ENCODE measurements around the gene DRG2. TPM values are rescaled to one million over a fixed set of nuclear protein-coding genes. Genes with fewer than 3 reads are reported as not detected.

DRG2 gene
- total and polyA plus RNA-seq, 10 donors = 38.1 to 69.1 (median 49.4) TPM

DNA sequence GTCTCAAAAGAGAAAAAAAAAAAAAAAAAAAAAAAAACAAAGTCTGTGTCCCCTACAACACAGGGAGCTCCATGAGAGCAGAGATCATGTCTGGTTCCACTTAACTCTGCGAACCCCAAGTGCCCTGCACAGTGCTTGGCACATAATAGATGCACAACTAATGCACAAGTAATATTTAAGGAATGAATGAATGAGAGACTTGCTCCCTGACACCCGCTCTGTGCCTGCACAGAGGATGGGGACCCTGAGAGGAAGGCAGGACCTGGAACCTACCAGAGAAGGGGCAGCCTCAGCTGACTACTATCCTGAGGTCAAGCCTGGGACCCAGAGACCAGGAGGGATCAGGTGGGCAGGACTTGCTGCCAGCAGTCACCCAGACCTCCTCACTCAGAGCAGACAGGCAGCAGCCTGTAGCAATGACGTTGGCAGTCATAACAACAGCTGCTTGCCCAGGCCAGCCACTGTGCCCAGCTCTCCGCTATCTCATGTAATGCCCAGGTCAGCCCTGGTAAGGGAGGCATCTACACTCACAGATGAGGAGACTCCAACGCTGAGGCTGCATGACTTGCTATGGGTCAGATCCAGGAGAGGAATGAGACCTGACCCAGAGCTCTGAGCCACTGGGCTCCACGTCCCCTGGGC, 23.7 kb downstream of the DRG2 start:
- intact Hi-C loops (cut with DNase I; ENCODE audit: low total_unique reads) = no loop called here
- WGBS, 5 donors = 81 to 85% (median 83%) methylated on average over 3 to 6 of the region's 6 CpGs
- Histone ChIP-seq H3K9me3 (no peaks in the 10 kb centered on the region), H3K27ac (no peak overlapping the region), H3K27me3 (replicated peaks in 1 of 7) (no peaks in the 10 kb centered on the region), H3K4me1 (no peaks in the 10 kb centered on the region), H3K36me3 (peaks cover 0 to 17% (median 10%) of the 10 kb centered on the region in 6 donors), H3K4me3 (no peak overlapping the region)
- TF ChIP-seq POLR2AphosphoS5 (IDR thresholded peaks at IDR 0.05) (peak in 1 of 3 donors; percentile 19), POLR2A (IDR thresholded peaks at IDR 0.05) (no peak)
- TF ChIP-seq, protein P1, sequence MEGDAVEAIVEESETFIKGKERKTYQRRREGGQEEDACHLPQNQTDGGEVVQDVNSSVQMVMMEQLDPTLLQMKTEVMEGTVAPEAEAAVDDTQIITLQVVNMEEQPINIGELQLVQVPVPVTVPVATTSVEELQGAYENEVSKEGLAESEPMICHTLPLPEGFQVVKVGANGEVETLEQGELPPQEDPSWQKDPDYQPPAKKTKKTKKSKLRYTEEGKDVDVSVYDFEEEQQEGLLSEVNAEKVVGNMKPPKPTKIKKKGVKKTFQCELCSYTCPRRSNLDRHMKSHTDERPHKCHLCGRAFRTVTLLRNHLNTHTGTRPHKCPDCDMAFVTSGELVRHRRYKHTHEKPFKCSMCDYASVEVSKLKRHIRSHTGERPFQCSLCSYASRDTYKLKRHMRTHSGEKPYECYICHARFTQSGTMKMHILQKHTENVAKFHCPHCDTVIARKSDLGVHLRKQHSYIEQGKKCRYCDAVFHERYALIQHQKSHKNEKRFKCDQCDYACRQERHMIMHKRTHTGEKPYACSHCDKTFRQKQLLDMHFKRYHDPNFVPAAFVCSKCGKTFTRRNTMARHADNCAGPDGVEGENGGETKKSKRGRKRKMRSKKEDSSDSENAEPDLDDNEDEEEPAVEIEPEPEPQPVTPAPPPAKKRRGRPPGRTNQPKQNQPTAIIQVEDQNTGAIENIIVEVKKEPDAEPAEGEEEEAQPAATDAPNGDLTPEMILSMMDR (IDR thresholded peaks at IDR 0.05 in 8 of 11, conservative IDR thresholded peaks at IDR 0.05 in 3 of 11) = no peak
- no peak for DNase-seq

DNA sequence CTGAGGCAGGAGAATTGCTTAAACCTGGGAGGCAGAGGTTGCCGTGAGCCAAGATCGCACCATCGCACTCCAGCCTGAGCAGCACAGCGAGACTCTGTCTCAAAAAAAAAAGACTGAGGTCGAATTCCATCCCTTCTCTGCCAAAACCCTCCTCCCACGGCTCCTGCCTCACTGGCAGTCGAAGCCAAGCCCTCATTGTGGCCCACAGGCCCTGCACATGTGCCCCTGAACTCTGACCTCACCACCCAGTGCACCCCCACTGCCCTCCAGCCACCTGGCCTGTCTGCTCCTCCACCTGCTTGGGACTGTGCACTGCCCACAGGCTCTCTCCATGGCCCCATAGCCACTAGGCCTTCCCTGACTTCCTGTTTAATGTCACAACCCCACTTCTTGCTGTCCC, 27.8 kb downstream of the DRG2 start:
- 77 to 91% (median 83%) methylated on average over 7 of the region's 7 CpGs for WGBS, 5 donors
- DNase-seq = no peak
- H3K9me3 ChIP-seq = peaks cover 0 to 19% (median 14%) of the 10 kb centered on the region in 8 donors
- no peaks in the 10 kb centered on the region for H3K4me1 ChIP-seq
- intact Hi-C loops (cut with DNase I; ENCODE audit: low total_unique reads) = no loop called here
- no peaks in the 10 kb centered on the region for H3K27me3 ChIP-seq (replicated peaks in 1 of 7)
- H3K4me3 ChIP-seq = no peak overlapping the region
- H3K36me3 ChIP-seq = no peaks in the 10 kb centered on the region
- H3K27ac ChIP-seq = no peak overlapping the region
- TF ChIP-seq POLR2A (IDR thresholded peaks at IDR 0.05) = no peak
- no peak for TF ChIP-seq POLR2AphosphoS5 (IDR thresholded peaks at IDR 0.05)
- TF ChIP-seq, protein P1 (IDR thresholded peaks at IDR 0.05 in 8 of 11, conservative IDR thresholded peaks at IDR 0.05 in 3 of 11) = no peak

DNA sequence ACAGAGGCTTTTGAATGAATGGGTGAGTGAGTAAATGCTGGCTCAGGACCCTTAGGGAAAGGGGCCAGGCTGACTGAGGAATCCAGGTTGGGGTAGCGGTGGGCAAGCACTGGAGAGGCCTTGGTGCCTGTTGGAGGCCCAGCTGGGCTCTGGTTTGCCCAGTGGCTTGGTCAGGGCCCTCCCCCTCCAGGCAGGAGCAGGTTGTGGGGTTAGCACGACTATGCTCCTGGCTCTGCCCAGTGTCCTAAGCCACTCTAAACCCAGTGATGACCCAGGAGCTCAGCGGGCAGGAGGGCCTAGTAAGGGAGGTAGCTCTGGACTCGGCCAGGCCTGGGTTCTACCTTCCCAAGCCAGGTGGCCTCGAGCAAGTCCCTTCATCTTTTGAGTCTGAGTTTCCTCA, 28.3 kb downstream of the DRG2 start:
- Histone ChIP-seq H3K27me3 (replicated peaks in 1 of 7) (no peaks in the 10 kb centered on the region), H3K4me1 (no peaks in the 10 kb centered on the region), H3K36me3 (no peaks in the 10 kb centered on the region), H3K4me3 (no peak overlapping the region), H3K9me3 (peaks cover 0 to 20% (median 14%) of the 10 kb centered on the region in 8 donors), H3K27ac (no peak overlapping the region)
- TF ChIP-seq, protein P1 (IDR thresholded peaks at IDR 0.05 in 8 of 11, conservative IDR thresholded peaks at IDR 0.05 in 3 of 11) = no peak
- TF ChIP-seq POLR2A (IDR thresholded peaks at IDR 0.05) (no peak), POLR2AphosphoS5 (IDR thresholded peaks at IDR 0.05) (no peak)
- intact Hi-C loops (cut with DNase I; ENCODE audit: low total_unique reads) = no loop called here
- 83 to 100% (median 87%) methylated on average over 1 to 5 of the region's 5 CpGs for WGBS, 5 donors
- DNase-seq = no peak

DNA sequence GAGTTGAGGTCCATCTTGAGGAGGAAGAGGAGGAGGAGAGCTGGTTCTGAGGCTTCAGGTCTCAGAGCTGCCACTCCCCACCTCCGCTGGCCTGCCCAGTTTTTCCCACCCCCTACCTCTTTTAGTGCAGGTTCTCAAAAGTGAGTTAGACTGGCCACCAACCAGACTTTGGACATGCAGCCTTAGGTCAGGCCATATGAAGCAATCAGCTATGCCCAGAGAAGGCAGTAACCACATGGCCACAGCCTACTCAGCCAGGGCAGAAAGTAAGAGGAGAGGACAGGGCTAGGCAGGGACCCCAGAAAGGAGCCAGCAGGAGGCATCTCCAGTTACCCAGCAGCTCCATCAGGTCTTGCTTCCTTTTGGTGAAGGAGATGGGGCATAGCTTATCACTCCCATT, 29.8 kb downstream of the DRG2 start:
- intact Hi-C loops (cut with DNase I; ENCODE audit: low total_unique reads) = no loop called here
- no peaks in the 10 kb centered on the region for H3K4me1 ChIP-seq
- WGBS, 5 donors = 90 to 100% (median 95%) methylated on average over 1 of the region's 1 CpG
- TF ChIP-seq, protein P1 (IDR thresholded peaks at IDR 0.05 in 8 of 11, conservative IDR thresholded peaks at IDR 0.05 in 3 of 11) = no peak
- TF ChIP-seq POLR2A (IDR thresholded peaks at IDR 0.05) (no peak), POLR2AphosphoS5 (IDR thresholded peaks at IDR 0.05) (no peak)
- no peaks in the 10 kb centered on the region for H3K36me3 ChIP-seq
- peaks cover 0 to 20% (median 14%) of the 10 kb centered on the region in 8 donors for H3K9me3 ChIP-seq
- H3K27me3 ChIP-seq (replicated peaks in 1 of 7) = no peaks in the 10 kb centered on the region
- no peak overlapping the region for H3K27ac ChIP-seq
- no peak for DNase-seq
- H3K4me3 ChIP-seq = no peak overlapping the region

All from spleen (tissue), 11 donors.